ENCODE data around the gene CD93. TPM values are rescaled to one million over a fixed set of nuclear protein-coding genes. Genes with fewer than 3 reads are reported as not detected.

Gene CD93
- total RNA-seq, 2 donors from 2014 or later = 13.9 to 31.1 TPM

GRCh38 chr20:23047738-23048214 lies 38.3 kb downstream of the CD93 start:
- no peaks in the 10 kb centered on the region for H3K4me1 ChIP-seq (replicated peaks)
- H3K27ac ChIP-seq = no peak overlapping the region
- no peaks in the 10 kb centered on the region for H3K9me3 ChIP-seq
- peak overlapping the region in 1 of 2 donors; percentile 28 for H3K4me3 ChIP-seq
- no peaks in the 10 kb centered on the region for H3K36me3 ChIP-seq
- WGBS = 5% methylated on average over 27 of the region's 47 CpGs
- DNase-seq (ENCODE audit: low spot score) = no peak
- TF ChIP-seq POLR2AphosphoS5 (IDR thresholded peaks at IDR 0.05) = no peak
- no peak for TF ChIP-seq POLR2A (IDR thresholded peaks at IDR 0.05)
- no peak for TF ChIP-seq CTCF (IDR thresholded peaks at IDR 0.05)
- intact Hi-C loops (cut with DNase I) = no loop called here
- peaks cover 7% of the 10 kb centered on the region for H3K27me3 ChIP-seq (replicated peaks; ENCODE audit: insufficient read depth)

- Histone ChIP-seq H3K4me1 (replicated peaks) (no peaks in the 10 kb centered on the region), H3K27ac (no peak overlapping the region), H3K27me3 (replicated peaks; ENCODE audit: insufficient read depth) (peaks cover 7% of the 10 kb centered on the region), H3K36me3 (no peaks in the 10 kb centered on the region), H3K4me3 (peak overlapping the region in 1 of 2 donors; percentile 28), H3K9me3 (no peaks in the 10 kb centered on the region)
- no peak for TF ChIP-seq POLR2A (IDR thresholded peaks at IDR 0.05)
- no peak for TF ChIP-seq POLR2AphosphoS5 (IDR thresholded peaks at IDR 0.05)
- TF ChIP-seq CTCF (IDR thresholded peaks at IDR 0.05) = no peak
- WGBS = 54% methylated on average over 13 of the region's 13 CpGs
- no peak for DNase-seq (ENCODE audit: low spot score)
- intact Hi-C loops (cut with DNase I) = no loop called here
Measured at GRCh38 chr20:23047001-23047737, 39.0 kb downstream of the CD93 start.

- H3K27ac ChIP-seq = no peak overlapping the region
- no peak overlapping the region for H3K4me3 ChIP-seq
- H3K4me1 ChIP-seq (replicated peaks) = no peaks in the 10 kb centered on the region
- intact Hi-C loops (cut with DNase I) = no loop called here
- H3K9me3 ChIP-seq = no peaks in the 10 kb centered on the region
- no peaks in the 10 kb centered on the region for H3K36me3 ChIP-seq
- H3K27me3 ChIP-seq (replicated peaks; ENCODE audit: insufficient read depth) = peaks cover 7% of the 10 kb centered on the region
- no peak for DNase-seq (ENCODE audit: low spot score)
- TF ChIP-seq POLR2AphosphoS5 (IDR thresholded peaks at IDR 0.05) = no peak
- TF ChIP-seq POLR2A (IDR thresholded peaks at IDR 0.05) = no peak
- no peak for TF ChIP-seq CTCF (IDR thresholded peaks at IDR 0.05)
Measured at GRCh38 chr20:23046431-23046830, 39.7 kb downstream of the CD93 start.

- Histone ChIP-seq H3K27ac (no peak overlapping the region), H3K27me3 (replicated peaks; ENCODE audit: insufficient read depth) (peaks cover 7% of the 10 kb centered on the region), H3K4me1 (replicated peaks) (no peaks in the 10 kb centered on the region), H3K4me3 (no peak overlapping the region), H3K9me3 (no peaks in the 10 kb centered on the region), H3K36me3 (no peaks in the 10 kb centered on the region)
- TF ChIP-seq POLR2AphosphoS5 (IDR thresholded peaks at IDR 0.05) (no peak), POLR2A (IDR thresholded peaks at IDR 0.05) (no peak), CTCF (IDR thresholded peaks at IDR 0.05) (no peak)
- WGBS = 95% methylated on average over 6 of the region's 6 CpGs
- intact Hi-C loops (cut with DNase I) = no loop called here
- DNase-seq (ENCODE audit: low spot score) = no peak
Measured at GRCh38 chr20:23043376-23043775, 42.7 kb downstream of the CD93 start.

GRCh38 chr20:23042270-23042669 lies 43.9 kb downstream of the CD93 start:
- H3K27me3 ChIP-seq (replicated peaks; ENCODE audit: insufficient read depth) = peaks cover 2% of the 10 kb centered on the region

More at GRCh38 chr20:23042270-23042669, 43.9 kb downstream of the CD93 start:
- Histone ChIP-seq H3K4me3 (no peak overlapping the region), H3K36me3 (no peaks in the 10 kb centered on the region), H3K4me1 (replicated peaks) (no peaks in the 10 kb centered on the region), H3K27ac (no peak overlapping the region), H3K9me3 (no peaks in the 10 kb centered on the region)
- no peak for TF ChIP-seq CTCF (IDR thresholded peaks at IDR 0.05)
- TF ChIP-seq POLR2A (IDR thresholded peaks at IDR 0.05) = no peak
- TF ChIP-seq POLR2AphosphoS5 (IDR thresholded peaks at IDR 0.05) = no peak
- no peak for DNase-seq (ENCODE audit: low spot score)
- 61% methylated on average over 3 of the region's 3 CpGs for WGBS
- intact Hi-C loops (cut with DNase I) = no loop called here
